Thoracic aorta endothelial cell (primary cell): ENCODE data around the gene TOGARAM2. TPM values are rescaled to one million over a fixed set of nuclear protein-coding genes. Genes with fewer than 3 reads are reported as not detected.

ENCODE experiments used
- small RNA-seq: library from RNA; depleted of rRNA; stranded (forward); fragments of <200 nt; gene quantifications from one replicate; pipeline ENCODE3, GENCODE V24; 2012
- total RNA-seq: library from RNA; depleted of rRNA; stranded (reverse); fragments of >200 nt; gene quantifications from 2 replicates; pipeline ENCODE4 v1.2.3, GENCODE V29; 2012

TOGARAM2 gene
- total RNA-seq, result under 0.01 and 0.13 TPM in 2 replicates

DNA sequence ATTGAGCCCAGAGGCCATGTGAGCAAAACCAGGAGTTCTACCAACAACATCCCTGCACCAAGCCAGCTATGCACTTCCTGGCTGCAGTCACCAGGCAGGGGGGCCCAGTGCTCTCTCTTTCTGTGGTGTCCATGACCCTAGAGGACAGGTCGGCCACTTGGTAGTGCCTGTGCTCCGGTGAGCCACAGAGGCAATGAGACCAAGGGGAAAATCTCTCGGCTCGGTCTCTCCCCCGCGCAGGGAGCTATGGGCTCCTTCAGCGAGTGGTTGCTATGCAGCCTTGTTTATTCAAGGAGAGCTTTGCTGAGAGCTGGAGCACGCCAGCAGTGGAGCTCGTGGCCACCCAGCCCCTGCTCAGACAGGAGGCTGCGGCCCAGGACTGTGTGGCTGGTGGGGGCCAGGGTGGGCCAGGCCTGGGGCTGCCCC is at the start of gene TOGARAM2:
Gene TOGARAM2 (plus strand): TSS at position 283 of the 426 bp plus-strand sequence. CDS start 13,537 bp downstream, outside the sequence.

DNA sequence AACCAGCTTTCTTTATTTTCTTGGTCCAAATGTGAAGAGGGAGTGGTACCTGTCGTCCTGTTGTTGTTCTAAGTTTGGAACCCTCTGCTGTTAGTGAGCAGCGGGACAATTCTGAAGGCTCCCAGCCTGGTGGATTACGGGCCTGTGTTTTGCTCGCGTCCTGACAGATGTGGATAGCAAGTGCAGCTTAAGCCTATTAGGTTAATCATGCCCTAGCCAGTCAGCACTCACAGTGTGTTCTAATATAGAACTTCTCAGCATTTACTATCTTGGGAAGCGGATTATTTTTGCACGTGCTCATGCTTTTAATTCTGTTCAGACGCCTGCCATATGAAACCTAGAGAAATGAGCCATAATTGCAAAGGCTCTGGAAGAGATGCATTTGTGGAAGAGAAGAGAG is 93.3 kb downstream of the TOGARAM2 start, which contains the start of gene PCARE:
Gene PCARE (minus strand): TSS at position 113 of the 400 bp plus-strand sequence. CDS start 262 bp downstream, outside the sequence.

Small RNAs within 50 kb of the gene (small RNA-seq; reads per million reads assigned to genes)
- gene RF00019, result not detected

Other genes with a start within 250 kb of the TOGARAM2 start
- 247 and 266 TPM in 2 replicates for gene PPP1CB, start 229.5 kb upstream of the TOGARAM2 start, total RNA-seq
- 1.5 and 2.7 TPM in 2 replicates for gene SPDYA, start 170.5 kb upstream of the TOGARAM2 start, total RNA-seq
- gene TRMT61B, start 111.0 kb upstream of the TOGARAM2 start, total RNA-seq, result 18.5 and 20.1 TPM in 2 replicates
- 122 and 144 TPM in 2 replicates for gene WDR43, start 86.6 kb upstream of the TOGARAM2 start, total RNA-seq
- gene PCARE, start 93.2 kb downstream of the TOGARAM2 start, total RNA-seq, result not detected in 2 replicates
- gene CLIP4, start 134.1 kb downstream of the TOGARAM2 start, total RNA-seq, result 44.9 and 49.9 TPM in 2 replicates